GM21576 (cell line): ENCODE results near the gene TMEM176A.
"Not testable (repeated sequence)": the region's sequence is repeated elsewhere in the genome, so short reads cannot be mapped to it uniquely, and the experiment has no call there.

Source experiments
- ATAC-seq: cut with Tn5 transposase; IDR thresholded peaks from one replicate; pipeline ENCODE4 v1.9.1; 2021; ENCODE audit warnings: mild to moderate bottlenecking, moderate library complexity; ENCODE audit not compliant: unreplicated experiment

TMEM176A gene

GRCh38 chr7:150807616-150808438 lies 7.3 kb downstream of the TMEM176A start:
- not testable (repeated sequence) for ATAC-seq

GRCh38 chr7:150814328-150815001 lies 13.9 kb downstream of the TMEM176A start:
- no peak for ATAC-seq

- ATAC-seq, result no peak
Measured at GRCh38 chr7:150818971-150819370, 18.4 kb downstream of the TMEM176A start.

GRCh38 chr7:150820148-150820547 lies 19.6 kb downstream of the TMEM176A start:
- no peak for ATAC-seq

GRCh38 chr7:150820578-150821198 lies 20.1 kb downstream of the TMEM176A start:
- ATAC-seq, result no peak

GRCh38 chr7:150823043-150823442 lies 22.5 kb downstream of the TMEM176A start:
- no peak for ATAC-seq

GRCh38 chr7:150823484-150824126 lies 23.0 kb downstream of the TMEM176A start:
- no peak for ATAC-seq

GRCh38 chr7:150824379-150825177 lies 24.0 kb downstream of the TMEM176A start:
- no peak for ATAC-seq

GRCh38 chr7:150826061-150826849 lies 25.7 kb downstream of the TMEM176A start:
- ATAC-seq, result no peak

- ATAC-seq, result no peak
Measured at GRCh38 chr7:150828384-150828783, 27.8 kb downstream of the TMEM176A start.

- no peak for ATAC-seq
Measured at GRCh38 chr7:150829426-150829825, 28.9 kb downstream of the TMEM176A start.

GRCh38 chr7:150830937-150831336 lies 30.4 kb downstream of the TMEM176A start:
- ATAC-seq, result no peak

GRCh38 chr7:150831851-150832250 lies 31.3 kb downstream of the TMEM176A start:
- no peak for ATAC-seq

- no peak for ATAC-seq
Measured at GRCh38 chr7:150835019-150835418, 34.5 kb downstream of the TMEM176A start.

- ATAC-seq, result no peak
Measured at GRCh38 chr7:150835702-150836280, 35.2 kb downstream of the TMEM176A start.

GRCh38 chr7:150838965-150839650 lies 38.5 kb downstream of the TMEM176A start:
- ATAC-seq, result no peak

- no peak for ATAC-seq
Measured at GRCh38 chr7:150842018-150842417, 41.4 kb downstream of the TMEM176A start.

- ATAC-seq, result no peak
Measured at GRCh38 chr7:150842716-150843115, 42.1 kb downstream of the TMEM176A start.

- no peak for ATAC-seq
Measured at GRCh38 chr7:150845421-150845861, 44.9 kb downstream of the TMEM176A start.
